Left ventricle myocardium inferior (tissue), 1 donor: ENCODE results near the gene CRYBA4. TPM values are rescaled to one million over a fixed set of nuclear protein-coding genes. Genes with fewer than 3 reads are reported as not detected.

Experiments
- DNase-seq: peaks from one replicate; pipeline ENCODE4 v3.0.0-alpha.2; 2020
- H3K27ac ChIP-seq: fragments of 200-600 bp; replicated peaks from 2 replicates; pipeline ENCODE4 v1.8.0; 2021
- H3K27me3 ChIP-seq: fragments of 200-600 bp; 2 replicates; pipeline ENCODE4 v1.8.0; 2021; ENCODE audit warnings: low read depth
- H3K36me3 ChIP-seq: fragments of 200-600 bp; 2 replicates; pipeline ENCODE4 v1.8.0; 2021
- H3K4me1 ChIP-seq: fragments of 200-600 bp; 2 replicates; pipeline ENCODE4 v1.8.0; 2021
- H3K4me3 ChIP-seq: fragments of 200-600 bp; 2 replicates; pipeline ENCODE4 v1.8.0; 2021; ENCODE audit warnings: mild to moderate bottlenecking, moderate library complexity
- H3K9me3 ChIP-seq: fragments of 200-600 bp; replicated peaks from 2 replicates; pipeline ENCODE4 v1.8.0; 2021
- CTCF ChIP-seq: fragments of 200-600 bp; IDR thresholded peaks from 2 replicates; pipeline ENCODE4 v1.8.0; 2021; ENCODE audit warnings: antibody characterized with exemption, mild to moderate bottlenecking, borderline replicate concordance
- intact Hi-C: fragments of 100-400 bp; cut with micrococcal nuclease; formaldehyde crosslinking; loops from one replicate; pipeline ENCODE4 v1.11.0; 2022
- total RNA-seq: library from RNA; stranded (reverse); fragmentation: NEBNext Ultra II Directional; extraction: Animal tissue kit (Norgen Biotek cat#: 25700); gene quantifications from one replicate; pipeline ENCODE4 v1.2.1, GENCODE V29; 2021
- donor health status: DM: no; HTN: yes; CAD: no; lungs with severe emphysema.

The CRYBA4 gene
- total RNA-seq, 1 donor from 2014 or later, result not detected

GRCh38 chr22:26679003-26679629 is 57.4 kb downstream of the CRYBA4 start:
- H3K4me1 ChIP-seq, result peaks cover 30% of the 10 kb centered on the region

More at GRCh38 chr22:26679003-26679629, 57.4 kb downstream of the CRYBA4 start:
- Histone ChIP-seq H3K27me3 (no peaks in the 10 kb centered on the region), H3K27ac (no peak overlapping the region), H3K36me3 (peaks cover 22% of the 10 kb centered on the region), H3K4me3 (no peak overlapping the region), H3K9me3 (peaks cover 6% of the 10 kb centered on the region)
- intact Hi-C loops, result no loop called here
- peak; percentile 98 for TF ChIP-seq CTCF
- peak; percentile 66 for DNase-seq

Other genes with a start within 250 kb of the CRYBA4 start
- 0.11 TPM for gene ASPHD2, start 192.7 kb upstream of the CRYBA4 start, total RNA-seq
- gene HPS4, start 138.2 kb upstream of the CRYBA4 start, total RNA-seq, result 11.7 TPM
- 23.5 TPM for gene SRRD, start 138.1 kb upstream of the CRYBA4 start, total RNA-seq
- gene TFIP11, start 109.5 kb upstream of the CRYBA4 start, total RNA-seq, result 25.7 TPM
- 28.5 TPM for gene TPST2, start 31.8 kb upstream of the CRYBA4 start, total RNA-seq
- gene CRYBB1, start 3.9 kb upstream of the CRYBA4 start, total RNA-seq, result 0.66 TPM
- 0.66 TPM for gene MIAT, start 35.6 kb downstream of the CRYBA4 start, total RNA-seq